Right atrium auricular region (tissue), 2 donors: ENCODE results near the gene ZNF789. TPM values are rescaled to one million over a fixed set of nuclear protein-coding genes. Genes with fewer than 3 reads are reported as not detected.

Experiments used
- DNase-seq: peaks from one replicate; pipeline ENCODE4 v3.0.0-alpha.2; 2019; ENCODE audit warnings: low spot score
- H3K27ac ChIP-seq, 2 donors: fragments of 200-600 bp; sonication (generic); 1 replicate in 1 of 2; 2 replicates in 1 of 2; pipeline ENCODE4 v1.5.1; 2016 to 2019
- H3K27me3 ChIP-seq, 2 donors: fragments of 200-600 bp; sonication (generic); one replicate each; pipeline versions ENCODE4 v1.5.1 to v1.6.0; 2017 to 2019
- H3K36me3 ChIP-seq: fragments of 200-600 bp; sonication (generic); one replicate; pipeline ENCODE4 v1.5.1; 2016
- H3K4me1 ChIP-seq, 2 donors: fragments of 200-600 bp; sonication (generic); one replicate each; pipeline versions ENCODE4 v1.5.1 to v1.6.0; 2017 to 2019
- H3K4me3 ChIP-seq, 2 donors: fragments of 200-600 bp; sonication (generic); 1 replicate in 1 of 2; 2 replicates in 1 of 2; pipeline ENCODE4 v1.5.1; 2017 to 2019; ENCODE audit warnings: mild to moderate bottlenecking in 1 of 2, moderate library complexity in 1 of 2
- H3K9me3 ChIP-seq, 2 donors: fragments of 200-600 bp; sonication (generic); one replicate each; pipeline ENCODE4 v1.5.1; 2019
- CTCF ChIP-seq, 2 donors: fragments of 200-600 bp; sonication (generic); IDR thresholded peaks; one replicate each; pipeline ENCODE4 v1.5.1; 2019; ENCODE audit warnings: antibody characterized with exemption in 2 of 2
- total RNA-seq, 2 donors: library from RNA; depleted of rRNA; stranded (reverse); fragments of >200 nt; gene quantifications; one replicate each; pipeline ENCODE4 v1.1.0, GENCODE V29; 2016

The ZNF789 gene
- total RNA-seq, 2 donors from 2014 or later, result 0.48 to 2.6 TPM

DNA sequence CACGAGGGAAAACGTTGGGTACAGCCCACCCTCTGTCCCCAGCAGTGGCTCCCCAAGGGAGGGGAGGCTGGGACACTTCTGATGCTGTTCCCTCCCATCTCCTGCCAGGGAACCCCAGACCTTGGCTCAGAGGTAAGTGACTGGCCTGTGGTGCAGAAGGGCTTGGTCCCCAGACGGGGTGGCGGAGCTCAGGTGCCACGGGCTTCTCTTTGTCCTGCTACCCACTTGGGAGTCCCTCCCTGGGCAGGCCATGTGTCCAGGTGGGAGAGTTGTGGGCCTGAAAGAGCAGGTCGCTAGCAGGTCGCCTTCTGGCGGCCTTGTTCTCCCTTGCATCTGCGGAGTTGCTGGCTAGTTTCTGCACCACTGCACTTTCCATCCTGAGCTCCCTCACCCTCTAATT is 16.8 kb upstream of the ZNF789 start:
- Histone ChIP-seq H3K4me1 (peaks cover 0 to 30% of the 10 kb centered on the region in 2 donors), H3K9me3 (no peaks in the 10 kb centered on the region), H3K27ac (no peak overlapping the region), H3K4me3 (no peak overlapping the region), H3K36me3 (peaks cover 53% of the 10 kb centered on the region), H3K27me3 (no peaks in the 10 kb centered on the region)
- DNase-seq, result no peak
- no peak for TF ChIP-seq CTCF (IDR thresholded peaks at IDR 0.05)

DNA sequence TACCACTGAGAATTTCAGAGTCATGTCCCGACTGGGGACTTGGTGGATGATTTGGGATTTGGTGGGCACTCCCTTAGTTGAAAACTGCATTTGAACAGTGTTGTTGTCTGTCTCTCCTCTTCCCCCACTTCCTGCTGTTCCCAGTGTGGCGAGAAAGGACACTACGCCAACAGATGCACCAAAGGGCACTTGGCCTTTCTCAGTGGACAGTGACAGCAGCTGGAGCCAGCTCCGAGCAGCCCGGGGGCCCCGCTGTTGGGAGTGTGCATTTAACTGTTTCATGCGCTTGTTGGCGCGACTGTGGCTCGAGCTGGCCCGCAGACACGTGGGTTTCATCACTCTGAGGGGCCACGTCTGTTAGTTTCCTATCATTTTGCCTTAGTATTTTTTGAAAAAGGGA is 16.4 kb upstream of the ZNF789 start:
- no peak overlapping the region for H3K4me3 ChIP-seq
- no peak for TF ChIP-seq CTCF (IDR thresholded peaks at IDR 0.05)
- peaks cover 0 to 34% of the 10 kb centered on the region in 2 donors for H3K4me1 ChIP-seq
- no peak overlapping the region for H3K27ac ChIP-seq
- DNase-seq, result no peak
- no peaks in the 10 kb centered on the region for H3K9me3 ChIP-seq
- no peaks in the 10 kb centered on the region for H3K27me3 ChIP-seq
- peaks cover 53% of the 10 kb centered on the region for H3K36me3 ChIP-seq

DNA sequence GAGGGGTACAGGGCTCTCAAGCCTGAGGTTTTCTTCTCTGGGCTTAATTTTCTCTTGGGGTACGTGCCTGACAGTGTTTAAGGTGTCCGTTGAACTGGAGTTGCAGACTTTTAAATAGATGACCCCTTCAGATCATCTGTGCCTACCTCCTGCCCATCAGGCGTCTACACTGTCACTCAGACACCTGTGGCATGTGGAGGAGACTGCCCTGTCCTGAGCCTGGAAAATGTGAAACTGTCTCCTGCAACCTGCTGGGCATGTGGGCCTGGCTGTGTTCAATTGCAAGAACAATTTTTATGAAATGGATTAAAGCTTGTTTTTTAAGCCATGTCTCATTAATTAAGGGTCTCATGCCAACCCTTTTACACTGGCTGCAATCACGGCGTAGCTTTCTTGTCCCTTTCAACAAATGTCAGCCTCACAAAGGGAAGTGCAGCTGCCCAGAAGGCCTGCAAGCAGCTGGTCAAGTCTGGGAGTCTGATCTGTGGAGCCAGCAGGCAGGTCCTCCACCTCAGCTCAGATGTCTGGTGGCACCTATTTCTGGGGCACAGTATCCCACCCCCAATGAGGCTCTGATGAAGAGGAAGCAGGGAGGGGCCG is 15.5 kb upstream of the ZNF789 start:
- no peak overlapping the region for H3K4me3 ChIP-seq
- H3K27me3 ChIP-seq, result no peaks in the 10 kb centered on the region
- H3K4me1 ChIP-seq, result peaks cover 0 to 40% of the 10 kb centered on the region in 2 donors
- no peak for TF ChIP-seq CTCF (IDR thresholded peaks at IDR 0.05)
- H3K27ac ChIP-seq, result no peak overlapping the region
- peaks cover 48% of the 10 kb centered on the region for H3K36me3 ChIP-seq
- no peaks in the 10 kb centered on the region for H3K9me3 ChIP-seq
- no peak for DNase-seq

DNA sequence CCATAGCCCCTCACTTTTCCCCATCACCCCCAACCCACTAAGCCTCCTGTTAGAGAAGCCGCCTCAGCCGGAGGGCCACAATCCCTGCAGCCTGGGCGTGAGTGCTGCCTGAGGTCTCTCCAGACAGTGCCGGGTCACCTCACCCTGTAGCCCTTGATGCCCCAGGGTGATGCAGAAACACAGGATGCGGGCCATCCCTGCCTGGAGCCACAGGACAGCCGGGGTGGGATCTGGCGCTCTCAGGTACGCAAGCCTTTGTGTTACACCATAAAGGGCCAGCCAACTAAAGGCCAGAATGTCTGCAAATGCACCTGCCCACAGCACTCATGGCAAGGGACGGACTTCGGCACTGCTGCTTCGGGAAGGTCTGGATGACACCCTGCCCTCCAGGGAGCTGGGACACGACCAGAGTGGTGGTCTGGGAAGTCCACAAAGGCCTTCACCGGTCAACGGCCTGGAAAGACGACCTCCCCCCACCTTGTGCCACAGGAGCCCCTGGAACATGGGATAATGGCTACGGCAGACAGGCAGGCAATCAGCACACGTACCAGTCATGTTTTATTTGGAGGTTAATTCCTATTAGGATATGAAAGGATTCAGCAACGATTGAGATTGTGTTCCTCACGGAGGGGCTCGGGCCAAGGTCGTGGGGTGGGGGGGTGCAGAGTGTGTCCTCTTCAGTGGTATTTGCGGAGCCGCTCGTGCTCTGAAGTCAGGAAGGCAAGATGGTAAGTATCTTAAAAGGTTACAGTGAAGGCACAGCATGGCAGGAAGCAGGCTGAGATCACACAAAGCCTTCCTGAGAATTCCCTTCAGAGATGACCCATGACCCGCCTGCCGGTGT is 14.8 kb upstream of the ZNF789 start:
- H3K36me3 ChIP-seq, result peaks cover 42% of the 10 kb centered on the region
- H3K9me3 ChIP-seq, result no peaks in the 10 kb centered on the region
- no peak overlapping the region for H3K4me3 ChIP-seq
- no peak for DNase-seq
- no peak overlapping the region for H3K27ac ChIP-seq
- H3K4me1 ChIP-seq, result peaks cover 0 to 40% of the 10 kb centered on the region in 2 donors
- TF ChIP-seq CTCF (IDR thresholded peaks at IDR 0.05), result no peak
- no peaks in the 10 kb centered on the region for H3K27me3 ChIP-seq

- no peaks in the 10 kb centered on the region for H3K27me3 ChIP-seq
- H3K36me3 ChIP-seq, result peaks cover 41% of the 10 kb centered on the region
- H3K9me3 ChIP-seq, result no peaks in the 10 kb centered on the region
- H3K27ac ChIP-seq, result no peak overlapping the region
- no peak overlapping the region for H3K4me3 ChIP-seq
- DNase-seq, result no peak
- TF ChIP-seq CTCF (IDR thresholded peaks at IDR 0.05), result peak in 1 of 2 donors; percentile 24
- peaks cover 0 to 46% of the 10 kb centered on the region in 2 donors for H3K4me1 ChIP-seq
These were observed 13.6 kb upstream of the ZNF789 start for GRCh38 chr7:99459087-99459486.
